NCI-H82 (cell line): ENCODE results near the gene SLAIN1.
"Not testable (repeated sequence)": the region's sequence is repeated elsewhere in the genome, so short reads cannot be mapped to it uniquely, and the experiment has no call there.

ENCODE experiments used
- DNase-seq: peaks from one replicate; lab custom pipeline; 2025; lab: John Stamatoyannopoulos, UW

SLAIN1 gene

GRCh38 chr13:77697217-77698103, at the start of gene SLAIN1:
Gene SLAIN1 (plus strand): TSS chr13:77697687. CDS start chr13:77697914, 227 bp downstream.
- DNase-seq = peak; percentile 96

GRCh38 chr13:77650409-77650808, 47.1 kb upstream of the SLAIN1 start:
- no peak for DNase-seq

GRCh38 chr13:77653301-77653700, 44.2 kb upstream of the SLAIN1 start:
- no peak for DNase-seq

GRCh38 chr13:77660016-77660415, 37.5 kb upstream of the SLAIN1 start:
- DNase-seq = not testable (repeated sequence)

- DNase-seq = no peak
Observed at GRCh38 chr13:77660841-77661250, 36.6 kb upstream of the SLAIN1 start.

GRCh38 chr13:77662301-77662700, 35.2 kb upstream of the SLAIN1 start:
- not testable (repeated sequence) for DNase-seq

- not testable (repeated sequence) for DNase-seq
Observed at GRCh38 chr13:77662831-77663230, 34.7 kb upstream of the SLAIN1 start.

- DNase-seq = no peak
Observed at GRCh38 chr13:77674852-77675251, 22.6 kb upstream of the SLAIN1 start.

- no peak for DNase-seq
Observed at GRCh38 chr13:77678691-77679235, 18.7 kb upstream of the SLAIN1 start.

- DNase-seq = no peak
Observed at GRCh38 chr13:77687799-77688198, 9.7 kb upstream of the SLAIN1 start.

GRCh38 chr13:77691871-77692270, 5.6 kb upstream of the SLAIN1 start:
- DNase-seq = no peak

- DNase-seq = no peak
Observed at GRCh38 chr13:77692746-77693448, 4.6 kb upstream of the SLAIN1 start.

GRCh38 chr13:77693449-77693940, 4.0 kb upstream of the SLAIN1 start:
- DNase-seq = no peak

- DNase-seq = peak; percentile 37
Observed at GRCh38 chr13:77696006-77696878, 1.2 kb upstream of the SLAIN1 start.

GRCh38 chr13:77696879-77697216, 639 bp upstream of the SLAIN1 start:
- no peak for DNase-seq

GRCh38 chr13:77698201-77699058, 943 bp downstream of the SLAIN1 start:
- peak; percentile 90 for DNase-seq

GRCh38 chr13:77699059-77699680, 1.7 kb downstream of the SLAIN1 start:
- peak; percentile 57 for DNase-seq

- no peak for DNase-seq
Observed at GRCh38 chr13:77701305-77701704, 3.8 kb downstream of the SLAIN1 start.

GRCh38 chr13:77702366-77702765, 4.9 kb downstream of the SLAIN1 start:
- DNase-seq = no peak

- no peak for DNase-seq
Observed at GRCh38 chr13:77703408-77703807, 5.9 kb downstream of the SLAIN1 start.
